ENCODE results near the gene ADAR. TPM values are rescaled to one million over a fixed set of nuclear protein-coding genes. Genes with fewer than 3 reads are reported as not detected.

ADAR gene
- total RNA-seq, 4 donors from 2014 or later, result 66.5 to 104 (median 78.6) TPM

- TF ChIP-seq, protein P1, sequence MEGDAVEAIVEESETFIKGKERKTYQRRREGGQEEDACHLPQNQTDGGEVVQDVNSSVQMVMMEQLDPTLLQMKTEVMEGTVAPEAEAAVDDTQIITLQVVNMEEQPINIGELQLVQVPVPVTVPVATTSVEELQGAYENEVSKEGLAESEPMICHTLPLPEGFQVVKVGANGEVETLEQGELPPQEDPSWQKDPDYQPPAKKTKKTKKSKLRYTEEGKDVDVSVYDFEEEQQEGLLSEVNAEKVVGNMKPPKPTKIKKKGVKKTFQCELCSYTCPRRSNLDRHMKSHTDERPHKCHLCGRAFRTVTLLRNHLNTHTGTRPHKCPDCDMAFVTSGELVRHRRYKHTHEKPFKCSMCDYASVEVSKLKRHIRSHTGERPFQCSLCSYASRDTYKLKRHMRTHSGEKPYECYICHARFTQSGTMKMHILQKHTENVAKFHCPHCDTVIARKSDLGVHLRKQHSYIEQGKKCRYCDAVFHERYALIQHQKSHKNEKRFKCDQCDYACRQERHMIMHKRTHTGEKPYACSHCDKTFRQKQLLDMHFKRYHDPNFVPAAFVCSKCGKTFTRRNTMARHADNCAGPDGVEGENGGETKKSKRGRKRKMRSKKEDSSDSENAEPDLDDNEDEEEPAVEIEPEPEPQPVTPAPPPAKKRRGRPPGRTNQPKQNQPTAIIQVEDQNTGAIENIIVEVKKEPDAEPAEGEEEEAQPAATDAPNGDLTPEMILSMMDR (IDR thresholded peaks at IDR 0.05; ENCODE audit: low read depth), result no peak
Measured at GRCh38 chr1:154553056-154554030, 54.6 kb downstream of the ADAR start.

DNA sequence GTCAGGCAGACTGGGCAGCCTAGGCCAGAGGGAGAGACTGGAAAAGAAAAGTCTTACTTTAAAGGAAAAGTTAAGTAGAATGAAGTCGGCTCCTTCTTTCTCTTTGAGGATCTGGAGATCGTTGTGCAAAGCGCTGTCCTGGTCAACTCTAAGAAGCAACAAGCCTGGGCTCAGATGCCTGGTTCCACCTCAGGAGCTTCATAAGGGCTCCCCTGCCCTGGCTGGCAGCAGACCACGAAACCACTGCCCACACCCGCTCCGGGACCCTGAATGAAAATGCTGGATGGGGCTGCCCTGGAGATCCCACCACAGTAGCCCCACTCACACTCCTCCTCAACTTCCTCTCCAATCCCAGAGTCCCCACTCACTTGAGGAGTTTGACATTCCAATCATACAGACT, 56.0 kb downstream of the ADAR start:
- TF ChIP-seq, protein P1 (IDR thresholded peaks at IDR 0.05; ENCODE audit: low read depth), result no peak

- TF ChIP-seq, protein P1 (IDR thresholded peaks at IDR 0.05; ENCODE audit: low read depth), result no peak
Measured at GRCh38 chr1:154551474-154551873, 56.5 kb downstream of the ADAR start.

DNA sequence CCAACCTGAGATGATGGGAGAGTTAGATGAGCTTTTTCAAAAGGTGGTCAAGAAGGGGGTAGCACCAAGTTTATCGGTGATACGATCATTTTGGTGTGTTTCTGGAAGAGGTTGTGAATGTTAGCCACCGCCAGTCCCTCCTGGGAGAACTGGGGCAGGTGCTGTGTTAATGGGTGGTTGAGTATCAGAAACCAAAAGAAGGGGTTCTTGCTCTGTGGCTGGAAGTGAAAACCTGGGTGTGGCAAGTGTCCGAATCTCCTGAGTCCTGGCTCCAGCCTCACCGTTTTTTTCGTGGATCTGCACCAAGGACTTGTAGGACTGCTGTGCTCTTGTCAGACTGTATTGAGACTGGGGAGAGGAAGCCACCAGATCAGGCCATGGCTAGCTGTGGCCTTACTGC, 57.3 kb downstream of the ADAR start:
- TF ChIP-seq, protein P1 (IDR thresholded peaks at IDR 0.05; ENCODE audit: low read depth), result no peak

DNA sequence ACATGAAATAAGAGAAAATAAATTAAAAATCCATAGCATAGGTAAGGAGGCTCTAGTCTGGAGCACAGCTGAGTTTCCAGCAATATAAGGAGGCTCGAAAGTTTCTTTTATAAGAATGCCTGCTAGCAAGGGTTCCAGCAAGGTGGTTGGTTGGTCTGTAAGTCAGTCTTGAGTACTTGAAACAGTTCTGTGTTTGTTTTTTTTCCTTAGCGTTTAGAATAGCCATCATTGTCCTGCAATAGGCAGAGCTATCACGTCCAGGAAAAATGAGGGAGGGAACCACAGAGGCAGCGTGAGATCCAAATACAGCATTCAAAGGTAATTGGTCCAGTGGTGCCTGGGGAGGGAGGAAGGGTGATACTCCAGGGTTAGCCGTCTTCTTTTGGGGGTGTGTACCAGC, 57.9 kb downstream of the ADAR start:
- TF ChIP-seq, protein P1 (IDR thresholded peaks at IDR 0.05; ENCODE audit: low read depth), result no peak

DNA sequence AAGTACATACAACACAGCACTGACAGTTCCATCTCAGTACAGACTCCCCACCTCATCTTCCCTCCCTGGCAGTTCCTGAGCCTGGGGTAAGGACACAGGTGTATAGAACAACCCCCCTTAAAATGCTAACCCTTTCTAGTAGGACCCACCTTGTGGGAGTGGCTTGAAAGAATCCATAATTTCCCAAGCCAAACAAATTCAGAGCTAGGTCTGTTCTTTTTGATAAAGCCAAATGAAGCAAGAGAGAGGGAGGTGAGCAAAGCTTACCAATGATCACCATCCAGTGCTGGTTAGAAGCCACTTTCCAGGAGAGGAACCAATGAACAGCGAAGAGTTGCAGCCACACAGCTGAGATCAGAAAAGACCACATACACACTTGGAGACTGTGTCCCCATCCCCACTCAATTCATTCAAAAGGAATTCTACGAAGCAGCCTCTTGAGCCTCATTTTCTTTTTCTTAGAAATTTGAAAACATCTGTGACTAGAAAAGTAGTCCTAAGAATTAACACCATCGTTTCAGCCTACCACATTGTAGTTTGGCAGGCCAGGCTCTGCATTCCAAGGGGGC, 58.7 kb downstream of the ADAR start:
- TF ChIP-seq, protein P1 (IDR thresholded peaks at IDR 0.05; ENCODE audit: low read depth), result no peak

DNA sequence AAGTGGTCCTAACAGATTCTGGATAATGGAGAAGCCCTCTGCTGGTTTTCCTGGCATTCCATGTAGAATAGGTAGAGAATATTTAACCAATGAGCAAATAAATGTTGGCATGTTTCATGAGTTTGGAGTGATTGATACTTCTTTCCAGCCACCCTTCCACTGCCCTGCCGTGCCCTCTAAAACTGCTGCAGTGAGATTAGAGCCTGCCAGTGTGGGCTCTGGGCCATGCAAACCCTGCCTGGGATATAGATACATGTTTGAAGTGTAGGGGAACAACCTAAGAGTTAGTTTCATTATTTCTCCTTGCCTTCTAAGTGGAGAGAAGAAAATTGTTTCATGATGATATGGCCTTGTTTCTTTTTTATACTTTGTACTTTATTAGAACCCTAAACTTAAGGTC, 60.0 kb downstream of the ADAR start:
- TF ChIP-seq, protein P1 (IDR thresholded peaks at IDR 0.05; ENCODE audit: low read depth), result no peak
